Mononuclear cell (primary cell): ENCODE measurements around the gene KLK3. TPM values are rescaled to one million over a fixed set of nuclear protein-coding genes. Genes with fewer than 3 reads are reported as not detected.
"Not testable (repeated sequence)": the region's sequence is repeated elsewhere in the genome, so short reads cannot be mapped to it uniquely, and the experiment has no call there.

Experiments used
- H3K27me3 ChIP-seq: 2 replicates; pipeline ENCODE4 v1.6.0; 2011; ENCODE audit warnings: low read length, control low read depth; ENCODE audit not compliant: insufficient read depth
- H3K4me1 ChIP-seq: 2 replicates; pipeline ENCODE4 v1.5.1; 2011; ENCODE audit warnings: mild to moderate bottlenecking, low read length, control low read depth; ENCODE audit not compliant: insufficient read depth
- H3K4me3 ChIP-seq: 2 replicates; pipeline ENCODE4 v1.5.1; 2011; ENCODE audit warnings: mild to moderate bottlenecking, low read length, moderate library complexity
- H3K9me3 ChIP-seq: 2 replicates; pipeline ENCODE4 v1.5.1; 2011; ENCODE audit warnings: low read depth, mild to moderate bottlenecking, control low read depth, low read length
- total RNA-seq: library from RNA; depleted of rRNA; stranded (reverse); fragments of >200 nt; gene quantifications from one replicate; pipeline ENCODE4 v1.2.3, GENCODE V29; 2012

The KLK3 gene
- 0.31 TPM for total RNA-seq

DNA sequence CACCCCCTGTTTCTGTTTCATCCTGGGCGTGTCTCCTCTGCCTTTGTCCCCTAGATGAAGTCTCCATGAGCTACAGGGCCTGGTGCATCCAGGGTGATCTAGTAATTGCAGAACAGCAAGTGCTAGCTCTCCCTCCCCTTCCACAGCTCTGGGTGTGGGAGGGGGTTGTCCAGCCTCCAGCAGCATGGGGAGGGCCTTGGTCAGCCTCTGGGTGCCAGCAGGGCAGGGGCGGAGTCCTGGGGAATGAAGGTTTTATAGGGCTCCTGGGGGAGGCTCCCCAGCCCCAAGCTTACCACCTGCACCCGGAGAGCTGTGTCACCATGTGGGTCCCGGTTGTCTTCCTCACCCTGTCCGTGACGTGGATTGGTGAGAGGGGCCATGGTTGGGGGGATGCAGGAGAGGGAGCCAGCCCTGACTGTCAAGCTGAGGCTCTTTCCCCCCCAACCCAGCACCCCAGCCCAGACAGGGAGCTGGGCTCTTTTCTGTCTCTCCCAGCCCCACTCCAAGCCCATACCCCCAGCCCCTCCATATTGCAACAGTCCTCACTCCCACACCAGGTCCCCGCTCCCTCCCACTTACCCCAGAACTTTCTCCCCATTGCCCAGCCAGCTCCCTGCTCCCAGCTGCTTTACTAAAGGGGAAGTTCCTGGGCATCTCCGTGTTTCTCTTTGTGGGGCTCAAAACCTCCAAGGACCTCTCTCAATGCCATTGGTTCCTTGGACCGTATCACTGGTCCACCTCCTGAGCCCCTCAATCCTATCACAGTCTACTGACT is at the start of gene KLK3:
TSS of gene KLK3 (plus strand) at position 280 of the 775 bp plus-strand sequence. CDS start at position 321, 41 bp downstream.
- H3K27me3 ChIP-seq, result no peaks in the 10 kb centered on the region
- H3K9me3 ChIP-seq, result no peaks in the 10 kb centered on the region
- H3K4me1 ChIP-seq, result no peaks in the 10 kb centered on the region
- no peak within 1 kb of the TSS for H3K4me3 ChIP-seq

GRCh38 chr19:50808856-50809255 is 45.9 kb upstream of the KLK3 start:
- H3K4me3 ChIP-seq, result no peak overlapping the region
- peaks cover 7% of the 10 kb centered on the region for H3K4me1 ChIP-seq
- H3K27me3 ChIP-seq, result no peaks in the 10 kb centered on the region
- no peaks in the 10 kb centered on the region for H3K9me3 ChIP-seq

DNA sequence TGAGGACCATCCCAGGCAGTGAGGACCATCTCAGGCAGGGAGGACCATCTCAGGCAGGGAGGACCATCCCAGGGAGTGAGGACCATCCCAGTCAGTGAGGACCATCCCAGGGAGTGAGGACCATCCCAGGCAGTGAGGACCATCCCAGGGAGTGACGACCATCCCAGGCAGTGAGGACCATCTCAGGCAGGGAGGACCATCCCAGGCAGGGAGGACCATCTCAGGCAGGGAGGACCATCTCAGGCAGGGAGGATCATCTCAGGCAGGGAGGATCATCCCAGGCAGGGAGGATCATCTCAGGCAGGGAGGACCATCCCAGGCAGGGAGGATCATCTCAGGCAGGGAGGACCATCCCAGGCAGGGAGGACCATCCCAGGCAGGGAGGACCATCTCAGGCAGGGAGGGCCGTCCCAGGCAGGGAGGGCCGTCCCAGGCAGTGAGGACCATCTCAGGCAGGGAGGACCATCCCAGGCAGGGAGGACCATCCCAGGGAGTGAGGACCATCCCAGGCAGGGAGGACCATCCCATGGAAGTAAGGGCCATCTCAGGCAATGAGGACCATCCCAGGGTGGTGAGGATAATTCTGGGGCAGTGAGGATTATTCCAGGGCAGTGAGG is 43.0 kb upstream of the KLK3 start:
- H3K4me3 ChIP-seq, H3K4me1 ChIP-seq, H3K9me3 ChIP-seq, H3K27me3 ChIP-seq: not testable (repeated sequence)

- H3K4me1 ChIP-seq, result no peaks in the 10 kb centered on the region
- no peaks in the 10 kb centered on the region for H3K9me3 ChIP-seq
- no peak overlapping the region for H3K4me3 ChIP-seq
- peaks cover 9% of the 10 kb centered on the region for H3K27me3 ChIP-seq
Measured at GRCh38 chr19:50812474-50812873, 42.2 kb upstream of the KLK3 start.

- H3K4me1 ChIP-seq, result peaks cover 6% of the 10 kb centered on the region
- H3K9me3 ChIP-seq, result no peaks in the 10 kb centered on the region
- H3K27me3 ChIP-seq, result peaks cover 18% of the 10 kb centered on the region
- H3K4me3 ChIP-seq, result no peak overlapping the region
Measured at GRCh38 chr19:50814883-50815282, 39.8 kb upstream of the KLK3 start.

GRCh38 chr19:50815439-50815838 is 39.3 kb upstream of the KLK3 start:
- H3K9me3 ChIP-seq, result no peaks in the 10 kb centered on the region
- peaks cover 20% of the 10 kb centered on the region for H3K27me3 ChIP-seq
- H3K4me1 ChIP-seq, result peaks cover 9% of the 10 kb centered on the region
- no peak overlapping the region for H3K4me3 ChIP-seq

GRCh38 chr19:50817941-50818858 is 36.5 kb upstream of the KLK3 start:
- H3K27me3 ChIP-seq, result peaks cover 20% of the 10 kb centered on the region
- no peaks in the 10 kb centered on the region for H3K9me3 ChIP-seq
- H3K4me3 ChIP-seq, result no peak overlapping the region
- peaks cover 13% of the 10 kb centered on the region for H3K4me1 ChIP-seq

- Histone ChIP-seq H3K9me3 (no peaks in the 10 kb centered on the region), H3K27me3 (peaks cover 20% of the 10 kb centered on the region), H3K4me3 (no peak overlapping the region), H3K4me1 (peaks cover 13% of the 10 kb centered on the region)
Measured at GRCh38 chr19:50818859-50819472, 35.7 kb upstream of the KLK3 start.

GRCh38 chr19:50819636-50820035 is 35.1 kb upstream of the KLK3 start:
- H3K9me3 ChIP-seq, result no peaks in the 10 kb centered on the region
- H3K27me3 ChIP-seq, result peaks cover 20% of the 10 kb centered on the region
- no peak overlapping the region for H3K4me3 ChIP-seq
- H3K4me1 ChIP-seq, result peaks cover 13% of the 10 kb centered on the region

DNA sequence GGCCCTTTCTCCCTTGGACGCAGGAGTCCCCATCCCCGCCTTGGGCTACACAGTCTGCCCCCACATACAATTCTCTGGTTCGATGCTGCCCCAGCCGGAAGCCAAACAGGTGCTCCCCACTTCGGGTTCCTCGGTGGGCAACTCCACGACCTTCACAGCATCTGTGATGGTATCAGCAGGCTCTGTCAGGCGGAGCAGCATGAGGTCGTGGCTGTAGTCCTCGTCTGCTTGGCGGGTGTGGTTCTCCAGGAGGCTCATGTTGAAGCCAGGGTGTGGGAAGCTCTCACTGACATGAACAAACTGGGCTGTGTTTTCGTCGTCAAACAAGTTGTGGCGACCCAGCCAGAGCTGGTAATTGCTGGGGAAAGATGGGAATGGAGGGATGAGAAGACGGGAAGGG is 34.6 kb upstream of the KLK3 start:
- H3K9me3 ChIP-seq, result no peaks in the 10 kb centered on the region
- H3K4me3 ChIP-seq, result no peak overlapping the region
- H3K4me1 ChIP-seq, result peaks cover 13% of the 10 kb centered on the region
- peaks cover 17% of the 10 kb centered on the region for H3K27me3 ChIP-seq

DNA sequence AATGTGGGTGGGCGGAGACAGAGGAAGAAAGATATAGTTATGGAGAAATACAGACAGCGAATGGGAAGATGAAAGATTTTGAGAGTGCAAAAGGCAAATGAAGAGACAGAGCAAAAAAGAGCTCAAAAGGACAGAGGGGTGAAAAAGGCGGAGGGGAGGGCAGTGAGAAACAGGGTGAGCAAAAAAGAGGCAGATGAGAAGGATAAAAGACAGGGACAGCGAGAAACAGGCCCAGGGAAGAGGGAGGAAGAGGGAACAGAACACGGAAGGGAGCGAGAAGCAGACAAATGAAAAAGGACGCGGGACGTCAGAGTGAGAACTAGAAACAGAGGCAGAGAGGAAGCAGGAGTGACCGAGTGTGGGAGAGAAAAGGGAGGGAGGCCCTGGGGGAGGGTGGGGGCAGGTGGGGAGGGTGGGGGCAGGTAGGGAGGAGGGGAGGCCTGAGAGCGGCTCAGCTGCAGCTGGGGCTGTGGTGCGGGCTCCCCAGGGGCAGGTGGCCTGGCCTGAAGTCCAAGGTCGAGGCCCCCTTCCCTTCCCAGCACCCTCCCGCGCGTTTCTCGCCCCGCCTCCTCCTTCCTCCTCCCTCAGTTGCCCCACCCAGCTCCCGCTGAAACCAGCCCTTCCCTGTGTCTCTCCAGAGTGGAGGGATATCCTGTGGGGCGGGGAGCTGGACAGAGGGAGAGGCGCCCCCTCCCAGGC is 34.0 kb upstream of the KLK3 start:
- H3K9me3 ChIP-seq, result no peaks in the 10 kb centered on the region
- H3K4me1 ChIP-seq, result peaks cover 13% of the 10 kb centered on the region
- no peak overlapping the region for H3K4me3 ChIP-seq
- peaks cover 15% of the 10 kb centered on the region for H3K27me3 ChIP-seq

DNA sequence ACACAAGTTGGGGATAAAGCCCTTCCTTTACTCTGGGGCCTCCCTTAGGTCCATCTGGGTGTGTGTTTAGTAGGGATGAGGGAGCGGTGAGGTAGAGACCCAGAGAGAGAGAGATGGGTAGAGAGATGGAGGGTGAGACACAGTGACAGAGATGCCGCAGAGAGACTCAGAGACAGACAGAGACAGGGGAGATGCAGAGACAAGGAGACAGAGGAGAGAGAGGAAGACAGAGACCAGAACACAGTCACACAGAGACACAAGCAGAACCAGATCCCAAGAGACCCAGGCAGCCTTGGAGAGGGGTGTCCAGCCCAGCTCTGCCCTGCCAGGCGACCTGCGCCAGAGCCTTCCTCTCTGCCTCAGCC is 33.5 kb upstream of the KLK3 start:
- no peaks in the 10 kb centered on the region for H3K9me3 ChIP-seq
- H3K4me1 ChIP-seq, result peaks cover 13% of the 10 kb centered on the region
- no peak overlapping the region for H3K4me3 ChIP-seq
- peaks cover 15% of the 10 kb centered on the region for H3K27me3 ChIP-seq

DNA sequence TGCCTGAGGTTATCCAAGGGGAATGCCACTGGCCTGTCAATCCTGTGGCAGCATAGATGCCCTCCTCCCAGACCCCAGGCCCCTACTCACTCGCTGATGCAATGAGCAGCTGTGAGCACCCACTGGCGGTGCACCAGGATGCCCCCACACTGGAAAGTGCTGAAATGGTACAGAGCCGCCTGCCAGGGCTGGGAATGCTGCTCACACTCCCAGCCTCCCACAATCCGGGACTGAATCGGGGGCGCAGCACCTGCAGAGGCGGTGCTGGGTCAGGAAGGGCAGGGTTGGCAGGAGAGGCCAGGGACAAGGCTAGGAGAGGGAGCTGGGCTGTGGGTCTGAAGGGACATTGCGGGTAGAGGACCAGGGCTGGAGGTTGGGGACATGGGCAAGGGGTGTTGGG is 33.1 kb upstream of the KLK3 start:
- H3K4me1 ChIP-seq, result peaks cover 13% of the 10 kb centered on the region
- H3K4me3 ChIP-seq, result no peak overlapping the region
- no peaks in the 10 kb centered on the region for H3K9me3 ChIP-seq
- peaks cover 15% of the 10 kb centered on the region for H3K27me3 ChIP-seq

GRCh38 chr19:50822661-50823208 is 32.0 kb upstream of the KLK3 start:
- no peak overlapping the region for H3K4me3 ChIP-seq
- H3K27me3 ChIP-seq, result peaks cover 11% of the 10 kb centered on the region
- no peaks in the 10 kb centered on the region for H3K9me3 ChIP-seq
- peaks cover 13% of the 10 kb centered on the region for H3K4me1 ChIP-seq
